ENCODE results near the gene TNNC1.

Gene TNNC1

DNA sequence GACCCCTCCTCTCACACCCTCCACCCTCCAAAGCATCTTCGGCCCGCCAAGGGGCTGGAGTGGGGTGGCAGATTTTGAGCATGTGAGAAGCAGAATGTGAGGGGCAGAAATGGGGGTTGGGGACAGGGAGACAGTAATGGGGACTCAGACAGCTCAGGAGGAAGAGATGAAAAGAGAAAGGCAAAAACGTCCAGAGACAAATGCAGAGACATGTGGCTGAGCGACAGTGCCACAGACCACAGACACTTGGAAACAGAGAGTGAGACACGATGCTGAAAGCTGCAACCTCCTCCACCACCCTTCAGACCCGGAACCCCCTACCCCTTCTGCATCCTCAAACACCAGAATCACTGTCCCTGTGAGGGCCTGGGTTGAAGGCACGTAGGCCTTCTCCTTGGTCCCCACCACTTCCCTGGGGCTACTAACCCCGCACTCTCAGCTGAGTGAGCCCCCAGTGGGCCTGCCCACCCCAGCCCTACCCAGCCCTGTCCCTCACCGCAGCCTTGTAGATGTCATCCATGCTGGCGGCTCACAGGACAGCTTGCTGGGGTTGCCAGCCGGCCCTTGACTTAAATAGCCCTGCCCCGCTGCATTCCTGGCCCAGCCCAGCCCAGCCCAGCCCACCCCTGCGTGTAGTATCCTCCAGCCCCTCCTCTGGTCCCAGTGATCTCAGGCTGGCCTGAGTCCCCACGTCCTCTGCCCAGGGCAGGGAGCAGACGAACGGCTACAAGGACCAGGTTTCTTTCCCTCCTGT lies at the start of gene TNNC1:
Gene TNNC1 (minus strand): TSS at position 546 of the 754 bp plus-strand sequence. CDS start 26 bp downstream, at position 520.
- no peak for FAIRE-seq

GRCh38 chr3:52502808-52503350 lies 49.0 kb upstream of the TNNC1 start:
- no peak for FAIRE-seq

- FAIRE-seq = no peak
These were observed 48.2 kb upstream of the TNNC1 start for GRCh38 chr3:52502001-52502400.

DNA sequence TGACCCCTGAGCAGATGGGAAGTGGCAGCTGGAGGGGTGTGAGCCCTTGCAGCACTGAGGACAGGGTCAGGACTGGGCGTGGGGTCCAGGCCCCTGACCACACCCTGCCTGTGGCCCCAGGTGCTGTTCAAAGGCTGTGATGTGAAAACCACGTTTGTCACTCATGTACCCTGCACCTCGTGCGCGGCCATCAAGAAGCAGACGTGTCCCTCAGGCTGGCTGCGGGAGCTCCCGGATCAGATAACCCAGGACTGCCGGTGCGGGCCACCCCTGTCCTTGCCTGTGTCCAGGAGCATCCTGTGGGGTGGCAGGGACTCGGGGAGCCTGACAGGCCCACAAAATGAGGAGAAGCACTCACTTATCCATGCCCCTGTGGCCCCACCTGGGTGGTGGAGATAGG lies 47.2 kb upstream of the TNNC1 start:
- FAIRE-seq = no peak

DNA sequence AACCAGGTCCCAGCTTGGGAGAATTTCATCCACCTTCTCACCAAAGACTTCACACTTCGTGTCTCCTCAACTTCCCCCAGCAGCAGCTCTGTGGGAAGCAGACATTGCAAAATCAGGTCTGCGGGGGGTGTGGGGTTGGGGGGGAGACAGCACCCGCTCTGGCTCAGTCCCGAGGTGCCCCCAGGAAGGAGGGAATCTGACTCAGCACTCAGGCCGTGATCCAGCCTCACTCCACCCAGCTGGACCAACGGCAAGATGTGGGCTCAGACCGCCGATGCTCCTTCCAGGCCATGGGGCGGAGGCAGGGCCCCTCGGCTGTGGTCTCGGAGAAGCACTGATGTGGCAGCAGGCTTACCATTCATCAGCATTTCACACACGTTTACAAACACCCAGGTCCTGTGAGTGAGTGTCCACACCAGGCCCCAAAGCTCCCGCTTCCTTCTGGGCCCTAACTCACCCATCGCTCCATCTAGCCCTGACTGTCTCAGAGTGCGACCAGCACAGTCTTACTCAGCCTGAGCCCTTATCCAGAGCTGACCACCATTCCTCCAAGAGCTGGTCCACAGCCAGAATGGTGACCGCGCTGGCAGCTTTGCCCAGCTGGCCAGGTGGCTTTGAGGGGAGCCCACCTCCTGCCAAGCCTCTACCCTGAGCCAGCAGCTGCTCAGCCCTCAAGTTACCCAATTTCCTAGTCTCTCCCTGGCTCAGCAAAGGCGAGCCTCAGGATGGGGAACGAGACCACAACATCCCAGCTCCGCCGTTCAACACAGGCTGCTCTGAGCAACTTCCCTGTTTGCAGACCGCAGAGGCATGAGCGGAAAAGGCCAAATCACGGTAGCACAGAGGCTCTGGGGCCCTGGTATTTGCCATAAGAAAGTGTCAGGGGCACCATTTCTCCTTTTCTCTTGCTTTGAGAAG lies 44.6 kb upstream of the TNNC1 start:
- no peak for FAIRE-seq

- no peak for FAIRE-seq
These were observed 42.1 kb upstream of the TNNC1 start for GRCh38 chr3:52495777-52496602.

DNA sequence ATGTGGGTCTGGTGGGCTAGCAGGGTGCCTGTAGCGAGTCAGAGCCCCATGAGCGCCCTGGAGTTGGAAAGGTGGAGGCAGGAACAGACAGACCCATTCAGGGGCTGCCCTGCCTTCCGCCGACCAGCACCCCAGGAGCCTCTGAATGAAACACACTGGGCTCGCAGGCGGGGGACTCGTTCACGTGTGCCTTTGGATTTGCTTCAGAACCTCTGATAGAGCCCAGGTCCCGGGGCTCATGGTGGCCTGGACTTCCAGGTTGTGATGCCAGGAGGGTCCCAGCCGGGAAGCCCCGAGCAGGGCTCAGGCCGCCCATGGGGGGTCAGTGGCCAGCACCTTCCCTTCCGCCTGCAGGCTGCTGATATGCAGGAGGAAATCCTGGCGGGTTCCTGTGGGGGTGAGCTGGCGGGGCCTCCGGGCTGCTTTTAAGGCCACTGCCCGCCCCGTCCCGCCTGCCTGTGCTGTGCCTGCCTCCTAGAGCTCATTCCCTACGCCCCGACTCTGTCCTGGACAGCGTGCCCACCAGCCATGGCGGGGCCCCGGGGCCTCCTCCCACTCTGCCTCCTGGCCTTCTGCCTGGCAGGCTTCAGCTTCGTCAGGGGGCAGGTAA lies 41.1 kb upstream of the TNNC1 start, which contains the start of gene STAB1:
Gene STAB1 (plus strand): TSS at position 453 of the 610 bp plus-strand sequence. CDS start 76 bp downstream, at position 529.
- FAIRE-seq = no peak

DNA sequence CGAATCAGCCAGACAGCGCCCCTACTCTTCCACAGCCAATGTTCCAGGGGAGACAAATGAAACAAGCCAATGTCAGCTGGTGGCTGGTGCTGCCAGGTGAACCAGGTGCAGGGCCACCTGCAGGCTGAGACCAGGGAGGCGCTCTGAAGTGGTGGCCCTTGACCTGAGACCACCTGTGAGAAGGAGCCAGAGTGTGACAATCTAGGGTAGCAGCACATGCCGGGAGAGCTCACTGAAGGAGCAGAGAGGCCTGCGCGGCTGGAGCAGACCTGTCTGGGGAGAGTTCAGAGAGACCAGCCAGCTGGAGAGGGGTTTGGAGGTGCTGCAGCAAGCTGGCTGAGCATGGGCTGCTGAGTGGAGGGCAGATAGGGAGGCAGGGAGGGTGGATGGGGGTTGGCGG lies 40.6 kb upstream of the TNNC1 start:
- FAIRE-seq = no peak

DNA sequence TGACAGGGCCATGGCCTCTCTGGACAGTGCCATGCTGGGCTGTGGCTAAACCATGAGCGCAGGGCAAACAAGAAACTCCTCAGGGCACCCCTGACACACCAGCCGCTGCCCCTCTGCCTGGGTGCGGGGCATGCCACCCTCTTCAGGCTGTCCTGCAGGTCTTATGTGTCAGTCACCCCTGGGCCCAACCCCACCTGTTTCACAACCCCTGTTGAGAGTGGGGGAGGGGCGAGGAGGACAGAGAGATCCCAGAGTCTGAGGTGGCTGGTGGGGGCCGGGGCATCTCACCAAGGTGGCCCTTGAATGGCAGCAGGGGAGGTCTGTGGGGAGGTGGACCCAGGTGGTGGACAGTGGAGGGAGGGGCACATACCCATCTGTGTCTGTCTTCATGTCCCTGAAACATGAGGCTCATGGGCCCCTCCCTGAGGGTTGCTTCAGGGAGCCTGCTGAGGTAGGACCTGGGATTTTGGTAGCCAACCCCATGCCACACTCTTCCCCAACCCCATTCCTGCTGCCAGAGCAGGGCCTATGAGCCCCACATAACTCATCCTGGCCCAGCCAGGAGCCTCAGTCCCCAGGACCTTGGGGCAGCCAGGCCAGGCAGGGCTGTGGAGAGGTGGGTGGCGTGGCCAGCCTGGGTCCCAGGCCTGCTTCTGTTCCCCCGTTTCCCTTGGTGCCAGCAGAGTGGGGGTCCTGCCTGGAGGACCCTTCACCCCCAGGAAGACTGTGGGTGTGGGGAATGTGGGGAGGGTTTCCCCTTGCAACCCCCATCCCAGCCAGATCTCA lies 39.6 kb upstream of the TNNC1 start:
- FAIRE-seq = no peak

DNA sequence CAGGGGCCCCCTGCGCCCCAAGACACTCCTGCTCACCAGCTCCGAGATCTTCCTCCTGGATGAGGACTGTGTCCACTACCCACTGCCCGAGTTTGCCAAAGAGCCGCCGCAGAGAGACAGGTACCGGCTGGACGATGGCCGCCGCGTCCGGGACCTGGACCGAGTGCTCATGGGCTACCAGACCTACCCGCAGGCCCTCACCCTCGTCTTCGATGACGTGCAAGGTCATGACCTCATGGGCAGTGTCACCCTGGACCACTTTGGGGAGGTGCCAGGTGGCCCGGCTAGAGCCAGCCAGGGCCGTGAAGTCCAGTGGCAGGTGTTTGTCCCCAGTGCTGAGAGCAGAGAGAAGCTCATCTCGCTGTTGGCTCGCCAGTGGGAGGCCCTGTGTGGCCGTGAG lies 38.2 kb upstream of the TNNC1 start:
- FAIRE-seq = no peak

DNA sequence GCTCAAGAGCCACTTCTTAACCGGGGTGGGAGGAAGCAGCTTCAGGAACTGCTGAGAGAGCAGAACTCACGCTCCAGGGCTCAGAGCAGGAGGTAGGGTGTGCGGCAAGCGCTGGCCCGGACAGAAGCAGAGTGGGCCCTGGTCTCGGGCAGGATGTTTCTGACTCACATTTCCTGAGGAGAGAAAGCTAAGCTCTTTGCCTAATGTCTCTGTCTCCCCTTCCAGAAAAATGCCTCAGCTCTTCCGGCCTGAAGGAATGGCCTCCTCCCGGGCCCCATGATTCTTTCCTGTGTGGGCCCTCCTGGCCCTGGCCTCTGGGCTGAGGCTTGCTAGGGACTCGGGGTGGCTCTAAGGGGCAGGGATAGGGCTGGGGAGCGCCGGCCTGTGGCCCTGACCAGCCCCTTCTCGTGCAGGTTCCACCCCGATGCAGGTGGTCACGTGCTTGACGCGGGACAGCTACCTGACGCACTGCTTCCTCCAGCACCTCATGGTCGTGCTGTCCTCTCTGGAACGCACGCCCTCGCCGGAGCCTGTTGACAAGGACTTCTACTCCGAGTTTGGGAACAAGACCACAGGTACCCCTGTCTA lies 37.2 kb upstream of the TNNC1 start:
- FAIRE-seq = no peak

DNA sequence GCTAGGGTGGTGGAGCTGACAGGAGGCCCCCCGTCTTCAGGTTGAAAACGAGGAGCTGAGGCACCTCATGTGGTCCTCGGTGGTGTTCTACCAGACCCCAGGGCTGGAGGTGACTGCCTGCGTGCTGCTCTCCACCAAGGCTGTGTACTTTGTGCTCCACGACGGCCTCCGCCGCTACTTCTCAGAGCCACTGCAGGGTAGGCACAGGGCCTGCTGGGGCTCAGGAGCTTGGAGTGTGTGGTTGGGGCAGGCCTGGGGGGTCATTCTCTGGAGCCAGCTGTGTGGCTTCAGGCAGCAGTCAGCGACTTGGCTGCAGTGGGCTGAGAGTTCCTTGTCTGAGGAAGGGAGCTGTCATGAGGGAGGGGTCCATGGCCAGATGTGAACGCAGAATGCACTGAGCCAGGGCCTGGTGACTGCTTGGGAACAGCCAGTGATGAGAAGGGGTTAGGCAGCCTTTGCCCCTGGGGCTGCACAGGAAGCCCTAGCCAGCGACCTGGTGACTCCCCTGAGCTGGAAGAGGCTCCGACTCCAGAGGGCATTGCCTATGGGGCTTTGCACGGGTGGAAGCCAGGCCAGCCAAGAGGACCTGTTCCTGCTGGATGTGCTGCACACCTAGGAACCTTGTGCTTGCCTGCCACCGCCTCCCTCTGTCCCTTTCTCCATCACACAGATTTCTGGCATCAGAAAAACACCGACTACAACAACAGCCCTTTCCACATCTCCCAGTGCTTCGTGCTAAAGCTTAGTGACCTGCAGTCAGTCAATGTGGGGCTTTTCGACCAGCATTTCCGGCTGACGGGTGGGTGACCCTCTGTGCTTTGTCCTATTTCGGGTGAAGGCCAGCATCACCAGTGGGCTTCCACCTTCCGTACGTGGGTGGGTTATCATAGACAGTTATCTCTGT lies 36.4 kb upstream of the TNNC1 start:
- no peak for FAIRE-seq

DNA sequence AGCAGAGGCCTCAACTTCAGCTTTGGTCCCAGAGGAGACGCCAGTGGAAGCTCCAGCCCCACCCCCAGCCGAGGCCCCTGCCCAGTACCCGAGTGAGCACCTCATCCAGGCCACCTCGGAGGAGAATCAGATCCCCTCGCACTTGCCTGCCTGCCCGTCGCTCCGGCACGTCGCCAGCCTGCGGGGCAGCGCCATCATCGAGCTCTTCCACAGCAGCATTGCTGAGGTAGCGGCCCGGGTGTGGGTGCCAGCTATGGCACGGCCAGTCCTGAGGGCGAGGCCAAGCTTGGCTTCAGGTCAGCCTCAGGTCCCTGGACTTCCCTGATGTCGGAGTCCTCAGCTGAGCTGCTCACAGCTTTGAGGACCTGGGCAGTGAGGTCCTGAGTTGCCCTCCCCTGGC lies 35.6 kb upstream of the TNNC1 start:
- FAIRE-seq = no peak

DNA sequence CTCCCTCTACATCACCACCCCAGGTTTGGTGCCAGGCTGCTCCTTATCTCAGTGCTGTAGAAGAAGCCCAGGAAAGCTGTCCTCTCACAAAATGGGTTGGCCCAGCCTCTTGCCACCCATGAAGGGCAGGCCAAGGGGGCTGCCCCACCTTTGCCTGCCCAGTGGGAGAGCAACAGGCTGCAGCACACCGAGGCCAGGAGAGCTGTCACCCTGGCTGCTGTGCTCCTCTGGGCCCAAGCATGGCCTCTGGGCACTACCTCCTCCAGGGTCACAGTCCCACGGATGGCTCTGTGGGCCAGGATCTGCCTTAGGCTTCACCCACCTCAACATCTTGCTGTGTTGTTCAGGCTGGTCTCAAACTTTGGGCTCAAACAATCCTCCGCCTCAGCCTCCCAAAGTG lies 34.9 kb upstream of the TNNC1 start:
- FAIRE-seq = no peak

DNA sequence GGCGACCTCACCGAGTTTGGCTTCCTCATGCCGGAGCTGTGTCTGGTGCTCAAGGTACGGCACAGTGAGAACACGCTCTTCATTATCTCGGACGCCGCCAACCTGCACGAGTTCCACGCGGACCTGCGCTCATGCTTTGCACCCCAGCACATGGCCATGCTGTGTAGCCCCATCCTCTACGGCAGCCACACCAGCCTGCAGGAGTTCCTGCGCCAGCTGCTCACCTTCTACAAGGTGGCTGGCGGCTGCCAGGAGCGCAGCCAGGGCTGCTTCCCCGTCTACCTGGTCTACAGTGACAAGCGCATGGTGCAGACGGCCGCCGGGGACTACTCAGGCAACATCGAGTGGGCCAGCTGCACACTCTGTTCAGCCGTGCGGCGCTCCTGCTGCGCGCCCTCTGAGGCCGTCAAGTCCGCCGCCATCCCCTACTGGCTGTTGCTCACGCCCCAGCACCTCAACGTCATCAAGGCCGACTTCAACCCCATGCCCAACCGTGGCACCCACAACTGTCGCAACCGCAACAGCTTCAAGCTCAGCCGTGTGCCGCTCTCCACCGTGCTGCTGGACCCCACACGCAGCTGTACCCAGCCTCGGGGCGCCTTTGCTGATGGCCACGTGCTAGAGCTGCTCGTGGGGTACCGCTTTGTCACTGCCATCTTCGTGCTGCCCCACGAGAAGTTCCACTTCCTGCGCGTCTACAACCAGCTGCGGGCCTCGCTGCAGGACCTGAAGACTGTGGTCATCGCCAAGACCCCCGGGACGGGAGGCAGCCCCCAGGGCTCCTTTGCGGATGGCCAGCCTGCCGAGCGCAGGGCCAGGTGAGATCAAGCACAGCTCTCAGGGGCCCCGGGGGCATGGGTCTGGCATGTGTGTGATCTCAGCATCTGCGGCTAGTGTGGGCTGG lies 34.2 kb upstream of the TNNC1 start:
- FAIRE-seq = no peak

GRCh38 chr3:52487050-52487787 lies 33.4 kb upstream of the TNNC1 start:
- no peak for FAIRE-seq

- no peak for FAIRE-seq
These were observed 31.0 kb upstream of the TNNC1 start for GRCh38 chr3:52484680-52485461.
